GM12874 (cell line): Measurements from ENCODE around the gene CDON.

Experiments used
- TF ChIP-seq, protein P1 (sequence below): IDR thresholded peaks from 2 replicates; pipeline ENCODE4 v1.5.1; 2011; ENCODE audit warnings: low read depth, mild to moderate bottlenecking, control low read depth, low read length, moderate library complexity; ENCODE audit not compliant: insufficient read depth

Gene CDON

DNA sequence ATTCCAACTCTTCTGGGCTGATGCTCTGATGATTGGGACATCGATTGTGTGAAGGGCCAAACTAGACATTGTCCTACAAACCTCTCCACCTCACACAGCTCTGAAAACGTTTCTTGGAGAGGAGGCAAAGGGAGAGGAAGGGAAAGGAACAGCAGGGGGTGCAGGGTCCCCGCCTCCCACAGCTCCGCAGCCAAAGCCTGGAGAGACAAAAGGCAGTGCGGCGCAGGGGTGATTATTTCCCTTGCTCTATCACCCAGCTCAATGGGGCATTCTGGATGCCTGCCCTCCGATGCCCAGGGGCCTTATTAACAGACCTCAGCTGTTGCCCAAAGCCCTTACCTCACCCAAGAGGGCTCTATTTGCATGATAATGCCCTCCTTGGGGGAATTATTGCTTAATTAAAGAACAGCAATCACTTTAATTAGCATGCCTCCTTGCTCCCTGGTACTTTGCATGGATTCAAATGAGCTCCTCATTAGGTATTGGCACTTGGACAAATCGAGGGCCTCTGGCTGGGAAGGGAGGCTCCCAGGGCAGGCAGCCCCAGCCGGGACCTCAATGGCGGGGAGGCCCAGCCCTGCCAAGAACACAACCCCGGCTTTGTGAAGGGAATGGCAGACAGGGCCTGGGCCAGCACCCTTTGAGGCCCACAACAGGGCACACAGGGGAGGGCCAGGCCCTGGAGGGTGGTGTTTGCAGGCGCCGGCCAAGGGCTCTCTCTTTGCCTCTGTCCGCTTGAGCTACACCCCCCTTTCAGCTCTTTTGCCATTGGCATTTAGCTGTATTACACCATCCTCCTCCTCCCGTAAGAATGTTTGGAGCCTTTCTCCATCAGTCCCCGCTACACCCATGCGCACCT is 19.8 kb upstream of the CDON start:
- TF ChIP-seq, protein P1, sequence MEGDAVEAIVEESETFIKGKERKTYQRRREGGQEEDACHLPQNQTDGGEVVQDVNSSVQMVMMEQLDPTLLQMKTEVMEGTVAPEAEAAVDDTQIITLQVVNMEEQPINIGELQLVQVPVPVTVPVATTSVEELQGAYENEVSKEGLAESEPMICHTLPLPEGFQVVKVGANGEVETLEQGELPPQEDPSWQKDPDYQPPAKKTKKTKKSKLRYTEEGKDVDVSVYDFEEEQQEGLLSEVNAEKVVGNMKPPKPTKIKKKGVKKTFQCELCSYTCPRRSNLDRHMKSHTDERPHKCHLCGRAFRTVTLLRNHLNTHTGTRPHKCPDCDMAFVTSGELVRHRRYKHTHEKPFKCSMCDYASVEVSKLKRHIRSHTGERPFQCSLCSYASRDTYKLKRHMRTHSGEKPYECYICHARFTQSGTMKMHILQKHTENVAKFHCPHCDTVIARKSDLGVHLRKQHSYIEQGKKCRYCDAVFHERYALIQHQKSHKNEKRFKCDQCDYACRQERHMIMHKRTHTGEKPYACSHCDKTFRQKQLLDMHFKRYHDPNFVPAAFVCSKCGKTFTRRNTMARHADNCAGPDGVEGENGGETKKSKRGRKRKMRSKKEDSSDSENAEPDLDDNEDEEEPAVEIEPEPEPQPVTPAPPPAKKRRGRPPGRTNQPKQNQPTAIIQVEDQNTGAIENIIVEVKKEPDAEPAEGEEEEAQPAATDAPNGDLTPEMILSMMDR, result no peak

DNA sequence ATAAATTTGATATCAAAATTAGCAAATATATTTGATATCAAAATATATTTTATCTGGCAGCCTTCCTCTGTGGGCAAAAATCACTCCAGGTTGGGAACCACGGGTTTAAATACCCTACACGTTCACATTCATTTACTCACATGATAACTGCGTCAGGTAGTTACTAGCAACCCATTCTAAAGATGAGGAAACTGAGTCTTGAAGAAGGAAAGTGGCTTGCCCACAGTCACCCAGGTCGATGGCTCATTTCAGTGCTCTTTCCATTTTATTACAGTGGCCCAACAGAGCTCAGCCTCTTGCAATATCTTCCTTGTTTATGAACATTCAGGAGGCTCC is 19.2 kb upstream of the CDON start:
- TF ChIP-seq, protein P1, result no peak

DNA sequence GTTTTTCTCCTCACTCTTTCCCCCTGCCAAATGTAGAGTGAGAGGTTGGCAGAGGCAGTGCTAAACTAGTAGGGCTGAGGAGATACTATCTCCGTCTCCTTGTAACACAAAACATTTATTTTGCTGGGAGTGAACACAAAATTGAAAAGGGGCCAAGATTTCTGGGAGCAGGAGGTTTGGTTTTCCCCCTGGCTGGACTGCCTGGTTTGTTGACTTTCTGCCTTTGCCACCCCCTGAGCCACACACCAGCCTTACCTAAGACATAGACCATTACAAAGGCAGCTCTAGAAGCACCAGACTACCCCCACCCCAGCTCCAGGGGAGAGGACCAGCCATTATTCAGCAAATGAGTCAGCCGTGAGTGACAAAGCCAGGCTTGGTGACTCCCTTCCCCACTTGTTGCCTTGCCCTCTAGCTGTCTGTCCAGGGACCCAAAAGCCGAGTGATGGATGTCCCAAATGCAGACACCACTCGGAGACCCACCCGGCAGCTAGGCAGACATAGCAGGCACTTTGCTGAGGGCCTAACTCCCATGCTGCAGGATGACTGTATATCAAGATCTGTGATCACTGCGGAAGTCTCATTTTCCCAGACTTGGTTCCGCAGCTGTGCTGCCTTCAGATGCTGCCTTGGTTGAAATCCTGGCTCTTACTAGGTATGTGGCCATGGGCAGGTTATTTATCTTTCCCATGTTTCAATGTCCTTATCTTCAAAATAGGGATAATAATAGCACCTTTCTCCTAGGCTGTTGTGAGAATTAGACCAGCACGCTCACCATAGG is 17.7 kb upstream of the CDON start:
- TF ChIP-seq, protein P1, result no peak

DNA sequence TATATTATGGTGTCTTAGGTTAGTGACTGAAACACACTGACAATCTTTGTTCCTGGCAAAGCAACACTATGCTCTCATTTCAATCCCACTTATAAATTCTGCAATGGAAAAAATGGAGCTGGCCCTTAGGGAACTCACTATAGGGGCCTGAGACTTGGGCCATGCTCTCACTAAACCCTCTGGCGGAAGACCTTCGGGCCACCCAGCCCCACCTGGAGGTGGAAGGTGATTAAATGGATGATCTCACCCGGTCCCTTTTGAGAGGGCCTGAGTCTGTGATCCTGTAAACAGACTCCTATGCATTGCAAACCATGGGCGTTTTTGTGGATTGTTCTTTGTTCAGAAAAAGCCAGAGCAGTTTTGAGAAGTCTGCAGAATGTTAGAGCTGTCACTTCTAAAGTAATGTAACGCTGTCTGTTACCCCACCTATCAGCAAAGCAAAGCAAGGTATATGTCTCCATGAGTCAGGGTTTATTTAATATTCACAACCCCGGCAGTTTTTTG is 17.0 kb upstream of the CDON start:
- TF ChIP-seq, protein P1, result no peak

DNA sequence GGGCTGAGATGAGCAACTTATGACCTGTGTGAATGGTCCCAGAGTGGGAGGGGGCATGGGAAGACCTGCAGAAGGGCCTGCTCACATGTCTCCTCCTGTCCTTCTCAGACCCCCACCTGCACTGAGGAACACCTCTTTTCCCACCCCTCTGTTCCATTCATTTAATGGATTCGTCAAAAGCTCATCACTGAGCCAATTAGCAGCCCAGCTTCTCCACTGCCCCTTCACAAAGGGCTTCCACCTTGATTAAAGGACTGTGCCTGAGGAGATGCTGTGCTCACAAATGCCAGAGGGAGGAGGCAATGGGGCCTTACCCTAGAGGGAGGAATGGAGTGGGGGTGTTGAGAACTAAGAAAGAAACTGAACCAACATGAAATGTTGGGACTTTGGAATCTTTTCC is 14.0 kb upstream of the CDON start:
- TF ChIP-seq, protein P1, result no peak

DNA sequence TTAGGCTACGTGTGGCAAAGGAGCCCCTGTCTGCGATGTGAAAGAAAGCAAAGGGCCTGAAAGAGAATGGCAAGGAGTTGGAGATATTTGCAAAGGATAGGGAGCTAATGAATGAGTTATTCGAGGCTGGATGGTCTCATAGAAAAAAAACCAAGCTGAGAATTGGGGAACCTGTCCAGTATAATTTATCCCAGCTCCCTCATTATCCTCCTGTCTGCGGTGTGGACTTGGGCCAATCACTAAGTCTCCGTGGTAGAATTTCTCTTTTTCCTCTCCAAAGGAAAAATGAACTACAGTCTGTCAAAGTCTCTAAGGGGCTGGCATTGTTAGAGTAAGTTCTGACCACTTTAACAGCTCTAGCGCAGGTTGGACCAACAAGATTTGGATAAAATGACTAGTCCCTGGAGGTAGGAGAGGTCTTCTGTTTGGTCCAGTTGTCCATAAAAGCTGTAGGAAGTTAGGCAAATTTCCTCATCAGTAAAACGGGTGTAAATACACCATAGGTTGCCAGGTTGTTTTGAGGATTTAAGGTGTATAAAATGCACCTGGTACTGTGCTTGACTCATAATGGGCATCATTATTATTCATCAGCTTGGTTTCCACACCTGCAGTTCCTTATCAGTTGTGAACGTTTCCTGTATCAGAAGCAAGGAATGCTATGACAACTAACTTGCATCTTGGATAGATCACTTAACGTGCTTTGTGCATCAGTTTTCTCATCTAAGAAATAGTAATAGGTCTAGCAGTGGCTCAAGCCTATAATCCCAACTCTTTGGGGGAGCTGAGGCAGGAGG is 10.3 kb upstream of the CDON start:
- TF ChIP-seq, protein P1, result no peak
